Measurements from ENCODE around the gene LGALS3.

The LGALS3 gene

DNA sequence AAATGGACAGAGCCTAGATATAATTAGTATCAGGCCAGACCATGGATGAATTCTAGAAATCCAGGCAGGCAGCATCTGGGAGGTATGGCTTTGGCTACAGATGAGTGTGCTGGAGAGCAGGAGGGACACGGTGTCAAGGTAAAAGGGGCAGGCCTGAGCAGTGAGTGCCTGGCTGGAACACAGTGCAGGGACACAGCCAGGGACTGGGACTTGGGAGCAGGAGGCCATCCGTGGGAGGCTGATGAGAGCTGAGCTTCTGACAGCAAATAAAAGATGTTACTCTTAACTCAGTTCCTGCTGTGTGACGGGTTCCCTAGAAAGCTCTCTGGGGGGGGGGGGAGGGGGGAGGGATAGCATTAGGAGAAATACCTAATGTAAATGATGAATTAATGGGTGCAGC lies 13.6 kb upstream of the LGALS3 start:
- ATAC-seq = no peak

DNA sequence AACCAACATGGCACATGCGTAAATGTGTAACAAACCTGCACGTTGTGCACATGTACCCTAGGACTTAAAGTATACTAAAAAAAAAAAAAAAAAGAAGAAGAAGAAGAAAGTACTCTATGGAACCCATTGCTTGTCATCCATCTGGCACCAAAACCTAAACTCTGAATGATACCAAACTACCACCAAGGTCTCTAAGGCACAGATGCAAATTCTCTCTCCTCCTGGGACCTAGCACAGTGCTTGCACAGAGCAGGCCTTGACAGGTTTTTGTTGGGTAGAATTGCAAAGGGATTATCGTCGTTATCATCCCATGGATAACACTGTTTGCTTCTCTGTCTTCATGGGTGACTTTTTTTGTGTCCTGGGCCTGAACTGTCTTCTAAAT lies 13.2 kb upstream of the LGALS3 start:
- no peak for ATAC-seq

DNA sequence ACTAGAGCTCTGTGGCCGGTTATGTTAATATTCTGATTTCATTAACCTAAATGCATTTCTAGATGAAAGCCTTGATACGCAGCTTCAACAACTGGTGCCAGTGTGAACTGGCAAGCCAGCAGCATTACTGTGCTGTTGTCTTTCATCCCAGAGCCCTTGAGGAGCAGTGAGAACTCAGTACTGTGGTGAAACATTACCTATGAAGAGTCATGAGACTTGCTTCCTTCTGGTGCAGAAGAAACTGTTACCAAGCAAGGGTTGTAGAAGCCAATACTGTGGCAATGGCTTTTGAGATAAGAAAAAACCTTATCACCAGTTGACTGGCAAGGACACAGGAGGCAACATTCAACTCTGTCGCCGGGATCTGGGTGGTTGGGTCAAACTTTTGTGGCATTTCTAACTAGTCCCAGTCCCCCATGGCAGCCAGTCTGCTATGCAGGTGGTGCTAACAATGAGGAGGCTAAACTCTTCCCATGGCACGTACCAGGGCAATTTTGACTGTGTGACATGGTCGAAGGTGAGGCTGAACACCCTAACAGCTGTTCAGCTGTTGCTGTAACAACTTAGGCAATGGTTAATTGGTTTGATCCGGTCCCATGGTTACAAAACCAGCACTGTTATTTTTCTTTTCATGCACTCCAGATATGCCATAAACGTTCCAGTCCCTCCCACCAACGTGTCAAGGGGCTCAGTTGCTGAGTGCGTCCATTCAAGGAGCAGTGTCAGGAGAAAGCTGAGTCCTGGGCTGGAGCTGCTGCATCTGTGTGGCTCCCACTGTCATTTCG lies 12.6 kb upstream of the LGALS3 start:
- no peak for ATAC-seq

DNA sequence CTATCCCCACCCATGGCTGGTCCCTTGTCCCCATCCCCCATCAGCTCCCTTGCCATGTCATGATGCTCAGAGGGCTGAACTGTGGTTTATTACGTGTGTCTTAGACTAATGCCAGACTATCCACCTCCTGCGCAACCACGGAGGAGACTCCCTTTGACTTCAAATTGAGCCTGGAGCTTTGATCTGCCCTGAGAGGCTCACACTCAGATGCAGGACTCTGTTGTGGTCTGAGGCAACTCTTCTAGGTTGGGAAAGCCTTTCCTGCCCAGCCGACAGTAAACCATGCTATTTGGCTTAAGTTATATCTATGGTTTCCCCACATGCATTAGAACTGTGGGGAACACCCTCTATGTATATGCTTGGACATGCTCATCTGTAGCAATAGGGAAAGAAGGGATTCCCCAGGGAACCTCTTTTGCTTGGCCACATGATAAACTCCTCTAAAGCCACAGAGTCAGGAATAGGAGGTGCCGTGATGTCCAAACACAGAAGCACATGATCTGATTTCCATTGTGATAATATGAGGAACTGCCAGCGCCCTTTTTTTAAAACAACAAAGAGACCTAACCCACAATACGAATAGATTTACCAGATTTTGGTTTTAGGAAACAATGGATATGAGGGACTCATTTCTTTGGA lies 11.1 kb upstream of the LGALS3 start:
- ATAC-seq = no peak

DNA sequence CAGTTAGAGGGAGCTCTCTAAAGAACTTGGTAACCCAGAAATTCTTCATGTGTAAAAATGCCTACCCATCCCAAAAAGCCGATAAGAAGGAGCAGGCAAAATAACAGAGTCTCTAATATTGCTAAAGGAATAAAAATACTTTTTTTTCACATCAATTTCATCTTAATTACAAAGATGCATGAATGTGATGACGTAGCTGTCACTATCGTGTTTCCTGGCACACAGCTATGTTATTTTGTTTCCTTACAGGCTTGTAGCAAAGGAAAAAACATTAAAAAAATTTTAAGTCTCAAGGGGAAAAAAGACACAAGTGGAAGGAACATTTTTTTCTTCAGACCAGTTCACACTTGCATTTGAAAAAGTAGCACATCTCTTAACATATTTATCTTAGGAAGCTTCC lies 10.3 kb upstream of the LGALS3 start:
- no peak for ATAC-seq

DNA sequence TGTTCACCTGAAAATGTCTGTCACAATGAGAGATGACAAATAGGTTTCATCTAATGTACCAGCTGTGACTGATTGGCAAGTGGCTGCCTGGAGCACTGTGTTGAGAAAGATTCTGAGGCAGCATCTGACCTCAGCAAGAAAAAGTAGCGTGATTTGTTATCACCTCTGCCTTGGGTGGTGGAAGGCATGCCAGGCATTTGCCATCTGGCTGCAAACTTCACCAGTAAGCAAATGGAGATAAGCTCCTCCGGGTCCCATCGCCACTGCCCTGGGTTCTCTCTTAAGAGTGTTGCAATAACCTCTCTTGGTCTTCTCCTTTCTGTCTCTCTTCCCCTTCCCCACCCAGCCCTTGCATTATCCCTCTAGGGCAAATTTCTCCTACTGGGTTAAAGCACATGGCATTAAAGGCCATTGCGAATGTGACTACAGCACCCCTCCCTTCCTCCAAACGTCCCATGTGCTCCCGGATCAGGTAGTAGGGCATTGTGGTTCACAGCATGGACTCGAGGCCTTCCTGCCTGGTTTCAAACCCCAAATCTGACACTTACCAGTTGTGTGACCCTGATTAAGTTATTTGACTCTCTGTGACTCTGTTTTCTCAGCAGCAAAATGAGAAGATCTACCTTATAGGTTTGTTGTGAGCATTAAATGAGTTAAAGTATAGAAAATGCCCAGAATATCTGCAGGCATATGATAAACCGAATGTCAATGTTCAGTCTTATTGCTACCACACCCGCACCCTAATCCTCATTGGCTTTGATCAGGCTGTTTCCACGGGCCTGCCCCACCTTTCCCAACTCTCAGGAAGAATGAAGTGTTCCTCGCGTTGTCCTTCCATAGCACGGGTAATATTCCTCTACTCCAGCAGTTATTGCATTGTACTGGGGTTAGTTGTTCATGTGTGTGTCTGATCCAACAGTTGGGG lies 8.2 kb upstream of the LGALS3 start:
- no peak for ATAC-seq

DNA sequence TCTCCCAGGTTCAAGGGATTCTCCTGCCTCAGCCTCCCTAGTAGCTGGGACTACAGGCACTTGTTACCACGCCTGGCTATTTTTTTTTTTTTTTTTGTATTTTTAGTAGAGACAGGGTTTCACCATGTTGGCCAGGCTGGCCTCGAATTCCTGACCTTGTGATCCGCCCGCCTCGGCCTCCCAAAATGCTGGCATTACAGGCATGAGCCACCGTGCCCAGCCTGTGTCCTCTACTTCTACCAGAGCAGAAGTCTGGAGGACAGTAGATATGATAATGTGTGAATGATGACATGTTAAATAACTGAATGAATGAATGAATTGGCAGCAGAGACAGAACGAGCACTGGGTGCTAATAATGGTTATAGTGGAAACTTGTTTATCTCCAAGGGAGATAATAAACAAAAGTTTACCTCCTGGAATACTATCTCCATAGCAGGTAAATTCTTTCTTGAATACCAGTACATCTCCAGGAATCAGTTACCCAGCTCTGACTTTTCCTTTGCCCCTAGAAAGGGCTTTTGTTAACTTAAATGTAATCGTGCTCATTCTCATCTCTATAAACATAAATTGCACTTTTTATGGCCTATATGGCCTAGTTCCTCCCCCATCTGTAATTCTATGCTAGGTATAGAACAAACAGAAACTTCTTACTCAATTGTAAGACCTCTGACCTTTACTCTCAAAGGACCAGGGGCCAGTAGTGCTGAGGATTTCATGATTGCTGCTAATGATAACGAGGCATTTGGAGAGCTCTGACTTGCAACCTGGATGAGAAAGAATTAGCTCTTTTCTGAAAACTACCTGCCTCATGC lies 7.2 kb upstream of the LGALS3 start:
- no peak for ATAC-seq

DNA sequence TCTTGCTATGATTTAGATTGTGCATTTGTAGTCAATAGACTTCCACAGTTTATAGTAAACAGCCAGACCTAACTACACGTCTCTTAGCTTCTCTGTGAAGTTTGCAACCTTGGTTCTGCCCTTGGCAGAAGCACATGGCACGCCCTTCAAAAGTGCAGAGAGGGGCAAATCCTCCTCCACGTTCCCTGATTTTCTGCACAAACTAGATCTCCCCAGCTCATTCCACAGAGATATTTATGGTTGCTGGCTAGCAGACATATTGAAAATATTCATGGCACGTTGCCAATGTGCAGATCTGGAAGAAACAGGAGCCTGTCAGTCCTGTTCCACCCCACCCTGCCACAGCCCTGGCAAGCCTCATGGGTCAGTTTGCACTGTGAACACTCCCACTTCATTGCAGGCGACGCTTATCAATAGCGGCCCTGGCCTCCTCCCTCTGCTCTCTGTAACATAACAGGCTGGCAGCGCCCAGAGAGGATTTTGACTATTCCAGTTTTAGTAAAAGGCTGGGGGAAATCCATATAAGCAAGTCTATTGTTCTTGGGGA lies 6.5 kb upstream of the LGALS3 start:
- no peak for ATAC-seq

DNA sequence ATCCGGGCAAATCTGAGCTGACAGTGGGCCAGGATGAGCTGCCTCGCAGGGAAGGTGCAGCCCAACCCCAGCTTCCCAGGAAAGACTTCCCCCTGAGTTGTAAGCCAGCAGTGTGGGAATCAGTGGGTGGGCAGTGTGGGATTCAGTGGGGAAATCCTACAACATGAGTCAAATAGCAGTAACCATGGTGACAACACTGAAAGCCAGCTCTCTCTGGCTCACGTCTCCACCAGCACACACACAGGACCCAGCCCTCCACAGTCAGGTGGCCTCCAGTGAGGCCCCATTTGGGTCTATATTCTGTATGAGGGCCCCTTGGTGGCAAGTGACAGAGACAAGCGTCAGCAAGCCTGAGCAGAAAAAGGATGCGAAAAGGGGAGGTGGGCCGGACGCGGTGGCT lies 6.0 kb upstream of the LGALS3 start:
- no peak for ATAC-seq

DNA sequence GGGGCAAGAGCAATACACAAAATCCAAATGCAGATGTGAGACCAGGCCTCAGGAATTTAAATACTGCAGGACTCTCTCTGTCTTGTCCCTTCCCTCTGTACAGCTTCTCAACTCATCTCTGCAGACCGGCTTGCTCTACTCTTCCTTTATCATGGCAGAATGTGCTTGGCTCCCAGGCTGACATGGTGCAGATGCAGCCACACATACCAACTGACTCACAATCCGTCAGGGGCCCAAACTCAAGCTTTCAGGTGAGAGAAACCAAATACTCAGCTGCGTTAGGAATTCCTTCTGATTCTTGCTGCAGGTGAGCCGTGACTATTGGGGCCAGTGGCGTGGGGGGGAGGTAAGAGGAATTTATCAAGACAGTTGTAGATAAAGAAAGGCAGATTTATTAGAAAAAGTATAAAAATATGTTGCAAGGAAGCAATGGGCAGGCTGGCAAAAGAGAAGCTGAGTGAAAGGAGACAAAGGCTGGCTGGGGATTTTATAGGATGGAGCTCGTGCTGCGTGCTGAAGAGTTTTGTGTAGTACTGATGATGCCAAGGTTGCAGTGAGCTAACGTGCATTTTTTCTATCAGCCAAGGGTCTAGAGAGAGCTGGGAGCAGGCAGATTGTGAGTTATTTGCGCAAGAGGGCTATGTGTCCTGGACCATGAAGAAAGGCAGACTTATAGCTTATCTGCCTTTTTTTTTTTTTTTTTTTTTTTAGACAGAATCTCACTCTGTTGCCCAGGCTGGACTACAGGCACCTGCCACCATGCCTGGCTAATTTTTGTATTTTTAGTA lies 5.0 kb upstream of the LGALS3 start:
- no peak for ATAC-seq

DNA sequence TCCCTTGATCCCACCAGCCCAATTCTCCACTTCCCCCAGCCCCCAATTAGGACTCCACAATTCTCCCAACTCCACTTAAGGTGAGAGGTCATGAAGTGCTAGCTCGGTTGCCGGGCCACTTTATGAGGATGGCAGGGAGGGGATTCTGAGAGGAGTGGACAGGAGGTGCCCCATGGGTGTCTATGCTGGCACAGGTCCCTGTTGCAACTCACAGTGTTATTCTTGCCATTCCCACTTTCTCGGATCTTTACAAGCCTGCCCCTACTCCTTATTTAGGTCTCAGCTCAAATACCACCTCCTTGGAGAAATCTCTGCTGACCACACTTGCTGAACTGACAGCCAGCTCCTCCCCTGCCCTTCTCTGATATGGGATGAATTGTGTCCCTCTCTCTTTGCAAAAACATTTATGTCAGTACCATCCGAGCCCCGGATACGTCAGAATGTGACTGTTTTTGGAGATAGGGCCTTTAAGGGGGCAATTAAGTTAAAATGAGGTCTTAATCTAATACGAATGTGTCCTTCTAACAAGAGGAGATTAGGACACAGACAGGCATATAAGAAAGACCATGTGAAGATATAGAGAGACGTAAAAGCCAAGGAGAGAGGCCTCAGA lies 4.2 kb upstream of the LGALS3 start:
- ATAC-seq = no peak

DNA sequence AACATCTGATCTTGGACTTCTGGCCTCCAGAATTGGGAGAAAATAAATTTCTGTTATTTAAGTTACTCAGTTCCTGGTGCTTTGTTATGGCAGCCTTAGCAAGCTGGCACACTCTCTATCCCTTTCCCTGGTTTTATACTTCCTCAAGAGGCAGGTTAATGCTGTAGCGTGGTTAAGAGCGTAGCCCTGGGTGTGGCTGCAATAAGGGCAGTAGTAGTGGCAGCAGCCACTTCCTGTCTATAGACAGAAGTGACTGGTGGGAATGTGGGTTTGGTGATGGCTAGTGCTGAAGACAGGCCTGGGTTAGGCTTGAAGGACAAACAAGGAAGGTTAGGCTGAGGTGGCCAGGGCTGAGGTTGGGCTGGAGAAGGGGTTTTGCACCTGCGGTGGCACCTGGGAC lies 3.6 kb upstream of the LGALS3 start:
- ATAC-seq = no peak

DNA sequence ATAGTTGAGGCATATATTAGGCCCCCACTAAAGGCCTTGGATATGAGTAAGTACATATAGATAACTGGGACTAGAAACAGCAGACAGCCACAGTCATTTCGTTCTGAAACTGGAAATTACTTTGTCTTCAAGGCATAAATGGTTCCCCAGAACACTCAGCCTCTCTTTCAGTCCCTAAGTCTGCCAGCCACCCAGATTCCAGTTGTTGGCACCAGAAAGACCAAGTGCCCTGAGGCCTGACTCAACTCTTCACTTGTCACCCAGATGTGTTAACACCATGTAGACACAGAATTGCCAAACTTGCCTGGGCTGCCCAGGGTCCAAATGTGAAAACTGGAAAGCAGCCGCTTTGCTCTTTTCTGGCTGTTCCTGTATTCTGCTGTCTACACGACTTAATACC lies 3.0 kb upstream of the LGALS3 start:
- peak in 1 of 2 donors; percentile 3 for ATAC-seq

DNA sequence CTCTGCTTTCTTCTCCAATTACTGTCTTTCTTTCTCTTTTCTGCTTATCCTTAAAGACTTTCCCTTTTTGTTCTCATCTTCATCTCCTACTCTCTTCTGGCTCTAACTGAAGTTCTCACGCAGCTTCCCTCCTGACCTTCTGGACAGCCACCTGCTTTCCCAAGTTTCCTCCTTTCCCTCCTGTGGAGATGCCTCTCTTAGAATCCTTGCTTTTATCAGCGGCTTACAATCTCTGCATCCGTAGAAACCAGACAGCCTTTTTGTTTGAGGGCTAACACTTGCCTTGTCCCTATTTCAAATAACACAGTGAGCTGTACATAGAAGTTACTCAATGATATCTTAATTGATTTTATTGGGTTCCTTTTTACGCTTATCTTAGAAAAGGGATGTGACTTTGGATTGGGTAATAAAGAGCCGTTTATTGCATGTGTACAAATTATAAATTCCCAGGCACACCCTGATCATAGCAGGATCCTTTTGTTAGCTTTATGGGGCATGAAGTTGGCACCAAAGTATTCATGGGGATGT lies 2.1 kb upstream of the LGALS3 start:
- no peak for ATAC-seq

DNA sequence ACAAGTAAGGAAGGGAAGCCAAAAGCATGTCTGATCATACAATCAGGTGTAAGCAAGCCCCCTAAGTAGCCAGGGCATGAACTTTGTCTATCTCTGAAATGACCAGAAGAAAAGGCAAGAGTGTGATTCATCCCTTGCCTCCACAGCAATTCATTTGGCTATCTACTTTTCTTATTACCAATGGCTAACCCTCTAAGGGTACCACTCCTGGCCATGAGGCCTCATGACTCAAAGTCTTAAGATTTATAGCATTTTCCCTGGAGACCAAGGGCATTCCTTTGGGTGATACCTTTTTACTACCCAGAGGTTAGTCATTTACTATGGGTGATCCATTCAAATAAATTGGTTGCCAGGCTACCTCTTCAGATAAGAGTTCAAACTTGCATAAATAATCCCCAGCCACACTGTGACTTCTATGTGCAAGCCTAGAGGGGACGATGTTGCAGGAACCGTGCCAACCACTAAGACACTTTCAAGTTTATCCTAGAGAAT lies 1.5 kb upstream of the LGALS3 start:
- ATAC-seq = no peak

DNA sequence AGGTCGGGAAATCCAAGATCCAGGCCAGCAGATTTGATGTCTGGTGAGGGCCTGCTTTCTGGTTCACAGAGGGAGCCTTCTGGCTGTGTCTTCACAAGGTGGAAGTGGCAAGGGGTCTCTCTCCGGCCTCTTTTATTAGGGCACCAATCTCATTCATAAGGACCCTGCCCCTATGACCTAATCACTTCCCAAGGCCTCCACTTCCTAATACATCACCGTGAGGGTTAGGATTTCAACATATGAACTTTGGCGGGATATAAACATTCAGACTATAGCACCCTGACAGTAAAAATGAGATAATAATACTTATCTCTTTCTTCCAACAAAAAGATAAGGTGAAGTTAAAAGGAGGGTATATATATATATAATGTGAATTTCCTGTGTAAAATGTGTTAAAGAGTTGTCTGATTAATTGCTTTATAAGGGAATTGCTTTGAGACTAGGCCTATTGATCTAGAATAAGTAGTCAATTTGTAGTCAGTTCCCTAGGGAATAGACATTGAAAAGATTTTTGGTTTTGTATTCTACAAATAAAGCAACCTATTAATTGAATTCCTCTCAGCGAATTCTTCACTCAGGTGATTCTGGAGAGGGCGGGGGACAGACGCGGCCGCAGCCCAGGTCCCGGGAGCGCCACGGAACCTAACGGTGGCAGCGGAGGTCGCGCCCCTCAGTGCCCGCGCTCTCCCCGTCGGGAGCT lies 516 bp upstream of the LGALS3 start:
- no peak for ATAC-seq

DNA sequence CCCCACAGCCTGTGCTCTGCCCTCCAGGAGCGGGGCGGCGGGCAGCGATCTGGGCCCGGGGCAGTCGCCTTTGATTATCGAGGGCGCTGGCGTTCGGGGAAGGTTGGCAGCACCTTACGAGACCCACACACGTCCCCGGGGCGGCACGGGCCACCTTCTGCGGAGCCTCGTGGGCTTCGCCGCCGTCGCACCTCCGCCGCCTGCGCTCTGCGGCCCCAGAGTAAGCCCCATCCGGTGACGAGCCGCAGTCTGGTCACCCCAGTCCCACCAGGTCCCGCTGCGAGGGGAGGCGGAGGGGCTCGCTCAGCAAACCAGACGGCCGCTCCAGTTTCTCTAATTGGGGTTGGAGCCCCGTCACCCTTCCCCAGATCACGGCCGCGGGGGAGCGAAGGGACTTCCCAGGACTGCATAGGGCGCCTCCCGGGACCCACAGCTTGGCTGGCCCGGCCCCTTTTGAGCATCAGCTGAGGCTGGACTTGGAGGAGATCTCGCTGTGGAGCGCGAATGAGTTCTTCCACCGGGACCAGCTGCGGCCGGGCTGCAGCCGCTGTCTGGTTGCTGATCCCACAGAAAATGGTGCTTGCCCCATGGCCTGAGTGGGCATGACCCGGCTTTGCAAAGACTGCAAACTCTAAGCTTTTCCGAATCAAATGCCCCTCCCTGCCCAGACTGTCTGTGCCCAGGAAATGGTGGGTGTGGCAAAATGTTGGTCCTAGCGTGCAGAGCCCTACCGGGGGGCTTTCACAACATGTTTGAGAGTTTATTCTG lies 560 bp downstream of the LGALS3 start:
- peak; percentile 62 to 67 for ATAC-seq

DNA sequence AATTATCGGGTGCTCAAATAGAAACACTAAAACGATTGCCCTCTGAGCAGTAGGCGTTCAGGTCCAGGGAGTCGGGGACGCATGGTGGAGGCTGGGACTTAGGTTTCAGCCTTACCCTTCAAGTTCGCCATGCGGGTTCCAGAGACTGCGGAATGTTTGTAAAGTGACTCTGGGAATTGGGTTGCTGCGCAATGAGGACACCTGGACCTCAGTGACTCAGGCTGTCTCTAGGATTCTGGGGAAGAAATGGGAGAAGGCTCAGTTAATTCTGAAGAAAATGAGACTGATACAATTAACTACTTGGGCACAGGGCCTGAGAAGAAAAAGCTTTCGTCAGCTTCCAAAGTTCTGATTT lies 1.1 kb downstream of the LGALS3 start:
- ATAC-seq = no peak

All from activated CD4-positive, CD25-positive, alpha-beta regulatory T cell treated with anti-CD3 and anti-CD28 coated beads, Interleukin-2, amount 50 U/mL, for 24 hours (primary cell).